GM18951 (cell line): Measurements from ENCODE around the gene PRDM16.

Source experiments
- POLR2A ChIP-seq: IDR thresholded peaks from 4 replicates; pipeline ENCODE4 v1.6.1; 2011; ENCODE audit warnings: mild to moderate bottlenecking; ENCODE audit not compliant: insufficient read length, insufficient read depth; ENCODE audit errors: extremely low read depth
- in situ Hi-C: fragments of 300-500 bp; cut with MboI; formaldehyde crosslinking; loops from one replicate; pipeline ENCODE4 v1.12.0; 2022; ENCODE audit warnings: low sequenced_read_pairs, mixed read lengths, inconsistent platforms; ENCODE audit not compliant: unreplicated experiment

The PRDM16 gene

GRCh38 chr1:3120994-3121393 is 52.0 kb downstream of the PRDM16 start:
- no peak for TF ChIP-seq POLR2A
- in situ Hi-C loops, result no loop called here

- in situ Hi-C loops, result no loop called here
- no peak for TF ChIP-seq POLR2A
Measured at GRCh38 chr1:3121401-3122210, 52.6 kb downstream of the PRDM16 start.

GRCh38 chr1:3122311-3122710 is 53.3 kb downstream of the PRDM16 start:
- in situ Hi-C loops, result no loop called here
- TF ChIP-seq POLR2A, result no peak

GRCh38 chr1:3124246-3124645 is 55.2 kb downstream of the PRDM16 start:
- TF ChIP-seq POLR2A, result no peak
- in situ Hi-C loops, result no loop called here

GRCh38 chr1:3125078-3125477 is 56.1 kb downstream of the PRDM16 start:
- TF ChIP-seq POLR2A, result no peak
- in situ Hi-C loops, result no loop called here

GRCh38 chr1:3125546-3126368 is 56.8 kb downstream of the PRDM16 start:
- no peak for TF ChIP-seq POLR2A
- in situ Hi-C loops, result no loop called here

- in situ Hi-C loops, result no loop called here
Measured at GRCh38 chr1:3126756-3127678, 58.0 kb downstream of the PRDM16 start.

GRCh38 chr1:3127738-3128137 is 58.7 kb downstream of the PRDM16 start:
- in situ Hi-C loops, result no loop called here
- no peak for TF ChIP-seq POLR2A

More at GRCh38 chr1:3126756-3127678, 58.0 kb downstream of the PRDM16 start:
- no peak for TF ChIP-seq POLR2A

GRCh38 chr1:3128431-3129132 is 59.6 kb downstream of the PRDM16 start:
- no peak for TF ChIP-seq POLR2A
- in situ Hi-C loops, result no loop called here

- no peak for TF ChIP-seq POLR2A
Measured at GRCh38 chr1:3129133-3129490, 60.1 kb downstream of the PRDM16 start.

GRCh38 chr1:3130268-3130667 is 61.3 kb downstream of the PRDM16 start:
- in situ Hi-C loops, result no loop called here
- no peak for TF ChIP-seq POLR2A

More at GRCh38 chr1:3129133-3129490, 60.1 kb downstream of the PRDM16 start:
- in situ Hi-C loops, result no loop called here

GRCh38 chr1:3132660-3133059 is 63.7 kb downstream of the PRDM16 start:
- TF ChIP-seq POLR2A, result no peak
- in situ Hi-C loops, result no loop called here
